HG03280 (cell line): ENCODE data around the gene CBFA2T3.

Experiments used
- ATAC-seq: cut with Tn5 transposase; IDR thresholded peaks from one replicate; pipeline ENCODE4 v1.9.1; 2021; ENCODE audit warnings: mild to moderate bottlenecking, moderate library complexity; ENCODE audit not compliant: unreplicated experiment

The CBFA2T3 gene

GRCh38 chr16:88977812-88978607, 1.0 kb upstream of the CBFA2T3 start:
- ATAC-seq, result no peak

GRCh38 chr16:88976366-88977017, 515 bp downstream of the CBFA2T3 start:
- no peak for ATAC-seq

- ATAC-seq, result no peak
Measured at GRCh38 chr16:88975511-88976061, 1.4 kb downstream of the CBFA2T3 start.

- no peak for ATAC-seq
Measured at GRCh38 chr16:88974916-88975215, 2.1 kb downstream of the CBFA2T3 start.

- no peak for ATAC-seq
Measured at GRCh38 chr16:88974080-88974915, 2.7 kb downstream of the CBFA2T3 start.

- ATAC-seq, result no peak
Measured at GRCh38 chr16:88973415-88974050, 3.5 kb downstream of the CBFA2T3 start.

- no peak for ATAC-seq
Measured at GRCh38 chr16:88973007-88973410, 4.0 kb downstream of the CBFA2T3 start.

- no peak for ATAC-seq
Measured at GRCh38 chr16:88972349-88972748, 4.7 kb downstream of the CBFA2T3 start.

GRCh38 chr16:88971371-88972097, 5.5 kb downstream of the CBFA2T3 start:
- ATAC-seq, result no peak

GRCh38 chr16:88970539-88971065, 6.4 kb downstream of the CBFA2T3 start:
- ATAC-seq, result no peak

GRCh38 chr16:88970050-88970449, 7.0 kb downstream of the CBFA2T3 start:
- no peak for ATAC-seq

- no peak for ATAC-seq
Measured at GRCh38 chr16:88969361-88969831, 7.6 kb downstream of the CBFA2T3 start.

- ATAC-seq, result peak; percentile 2
Measured at GRCh38 chr16:88968589-88969280, 8.3 kb downstream of the CBFA2T3 start.

GRCh38 chr16:88967830-88968588, 9.0 kb downstream of the CBFA2T3 start:
- peak; percentile 53 for ATAC-seq

- no peak for ATAC-seq
Measured at GRCh38 chr16:88966986-88967829, 9.8 kb downstream of the CBFA2T3 start.

GRCh38 chr16:88965826-88966480, 11.1 kb downstream of the CBFA2T3 start:
- ATAC-seq, result no peak

GRCh38 chr16:88965411-88965810, 11.6 kb downstream of the CBFA2T3 start:
- ATAC-seq, result no peak
